HL-60 (cell line): Measurements from ENCODE around the gene DLGAP5.

Experiments used
- CTCF ChIP-seq: IDR thresholded peaks from one replicate; pipeline ENCODE4 v1.5.1; 2011; ENCODE audit warnings: low read length, control low read depth, inconsistent platforms; ENCODE audit not compliant: insufficient read depth
- GABPA ChIP-seq: IDR thresholded peaks from 2 replicates; pipeline ENCODE4 v1.6.1; 2012; ENCODE audit warnings: low read depth
- POLR2AphosphoS5 ChIP-seq: IDR thresholded peaks from 2 replicates; pipeline ENCODE4 v1.6.1; 2012; ENCODE audit warnings: low read depth
- REST ChIP-seq: IDR thresholded peaks from 2 replicates; pipeline ENCODE4 v1.6.1; 2012; ENCODE audit warnings: low read depth; ENCODE audit not compliant: insufficient replicate concordance
- SPI1 ChIP-seq: IDR thresholded peaks from 2 replicates; pipeline ENCODE4 v1.6.1; 2012; ENCODE audit warnings: low read depth, mild to moderate bottlenecking, borderline replicate concordance

DNA sequence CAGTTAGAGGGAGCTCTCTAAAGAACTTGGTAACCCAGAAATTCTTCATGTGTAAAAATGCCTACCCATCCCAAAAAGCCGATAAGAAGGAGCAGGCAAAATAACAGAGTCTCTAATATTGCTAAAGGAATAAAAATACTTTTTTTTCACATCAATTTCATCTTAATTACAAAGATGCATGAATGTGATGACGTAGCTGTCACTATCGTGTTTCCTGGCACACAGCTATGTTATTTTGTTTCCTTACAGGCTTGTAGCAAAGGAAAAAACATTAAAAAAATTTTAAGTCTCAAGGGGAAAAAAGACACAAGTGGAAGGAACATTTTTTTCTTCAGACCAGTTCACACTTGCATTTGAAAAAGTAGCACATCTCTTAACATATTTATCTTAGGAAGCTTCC is 72.6 kb downstream of the DLGAP5 start:
- TF ChIP-seq CTCF (no peak), POLR2AphosphoS5 (no peak), SPI1 (no peak), REST (no peak), GABPA (no peak)
